GM06990 (cell line): Measurements from ENCODE around the gene PPFIBP2.

Experiments
- DNase-seq: peaks from one replicate; pipeline ENCODE4 v3.0.0-alpha.2; 2011; ENCODE audit not compliant: insufficient read length; ENCODE audit errors: extremely low read depth
- H3K27me3 ChIP-seq: replicated peaks from 2 replicates; pipeline ENCODE4 v1.6.0; 2011; ENCODE audit warnings: low read length; ENCODE audit not compliant: control insufficient read depth, insufficient read depth
- H3K36me3 ChIP-seq: 2 replicates; pipeline ENCODE4 v1.5.1; 2011; ENCODE audit warnings: low read length; ENCODE audit not compliant: control insufficient read depth, insufficient read depth
- H3K4me3 ChIP-seq: replicated peaks from 2 replicates; pipeline ENCODE4 v1.5.1; 2011; ENCODE audit warnings: low read depth, mild to moderate bottlenecking, control low read depth, low read length
- CTCF ChIP-seq: IDR thresholded peaks from 2 replicates; pipeline ENCODE4 v1.5.1; 2011; ENCODE audit warnings: low read length, control low read depth, mild to moderate bottlenecking, inconsistent platforms; ENCODE audit not compliant: insufficient read depth, poor library complexity, severe bottlenecking

PPFIBP2 gene

GRCh38 chr11:7575841-7576725 is 62.3 kb downstream of the PPFIBP2 start:
- Histone ChIP-seq H3K27me3 (no peaks in the 10 kb centered on the region), H3K36me3 (no peaks in the 10 kb centered on the region; the same call in none of the 2 replicates), H3K4me3 (no peak overlapping the region)
- peak; percentile 67 for DNase-seq
- no peak for TF ChIP-seq CTCF

- no peak for DNase-seq
- Histone ChIP-seq H3K36me3 (no peaks in the 10 kb centered on the region; the same call in none of the 2 replicates), H3K4me3 (no peak overlapping the region), H3K27me3 (no peaks in the 10 kb centered on the region)
- TF ChIP-seq CTCF: no peak
Measured at GRCh38 chr11:7576726-7577290, 63.0 kb downstream of the PPFIBP2 start.

- no peak for DNase-seq
- Histone ChIP-seq H3K36me3 (no peaks in the 10 kb centered on the region; the same call in none of the 2 replicates), H3K27me3 (no peaks in the 10 kb centered on the region), H3K4me3 (no peak overlapping the region)
- TF ChIP-seq CTCF: no peak
Measured at GRCh38 chr11:7577291-7578190, 63.7 kb downstream of the PPFIBP2 start.

GRCh38 chr11:7578276-7578955 is 64.6 kb downstream of the PPFIBP2 start:
- DNase-seq: no peak
- H3K27me3 ChIP-seq: no peaks in the 10 kb centered on the region
- H3K36me3 ChIP-seq: no peaks in the 10 kb centered on the region; the same call in none of the 2 replicates
- TF ChIP-seq CTCF: no peak
- H3K4me3 ChIP-seq: no peak overlapping the region

- H3K4me3 ChIP-seq: no peak overlapping the region
- no peak for TF ChIP-seq CTCF
- DNase-seq: no peak
- no peaks in the 10 kb centered on the region for H3K27me3 ChIP-seq
- no peaks in the 10 kb centered on the region; the same call in 1 of the 2 replicates for H3K36me3 ChIP-seq
Measured at GRCh38 chr11:7579361-7579791, 65.6 kb downstream of the PPFIBP2 start.
